GM21786 (cell line): ENCODE results near the gene CMTM4.
"Not testable (repeated sequence)": the region's sequence is repeated elsewhere in the genome, so short reads cannot be mapped to it uniquely, and the experiment has no call there.

Source experiments
- ATAC-seq: cut with Tn5 transposase; IDR thresholded peaks from one replicate; pipeline ENCODE4 v1.9.1; 2021; ENCODE audit not compliant: unreplicated experiment

Gene CMTM4

GRCh38 chr16:66649167-66649566 lies 47.4 kb downstream of the CMTM4 start:
- no peak for ATAC-seq

- ATAC-seq: no peak
These were observed 48.7 kb downstream of the CMTM4 start for GRCh38 chr16:66647866-66648265.

GRCh38 chr16:66641387-66641786 lies 55.2 kb downstream of the CMTM4 start:
- ATAC-seq: no peak

- no peak for ATAC-seq
These were observed 55.7 kb downstream of the CMTM4 start for GRCh38 chr16:66640724-66641314.

- ATAC-seq: no peak
These were observed 57.3 kb downstream of the CMTM4 start for GRCh38 chr16:66639091-66639885.

- ATAC-seq: no peak
These were observed 58.7 kb downstream of the CMTM4 start for GRCh38 chr16:66637806-66638205.

GRCh38 chr16:66636199-66636598 lies 60.3 kb downstream of the CMTM4 start:
- ATAC-seq: no peak

GRCh38 chr16:66635406-66635805 lies 61.1 kb downstream of the CMTM4 start:
- no peak for ATAC-seq

GRCh38 chr16:66634527-66635196 lies 61.9 kb downstream of the CMTM4 start:
- no peak for ATAC-seq

GRCh38 chr16:66631558-66631957 lies 65.0 kb downstream of the CMTM4 start:
- not testable (repeated sequence) for ATAC-seq

- not testable (repeated sequence) for ATAC-seq
These were observed 65.8 kb downstream of the CMTM4 start for GRCh38 chr16:66630561-66631260.

GRCh38 chr16:66629856-66630255 lies 66.7 kb downstream of the CMTM4 start:
- no peak for ATAC-seq

- ATAC-seq: not testable (repeated sequence)
These were observed 68.7 kb downstream of the CMTM4 start for GRCh38 chr16:66627611-66628378.

- no peak for ATAC-seq
These were observed 72.8 kb downstream of the CMTM4 start for GRCh38 chr16:66623755-66624154.

GRCh38 chr16:66622863-66623262 lies 73.7 kb downstream of the CMTM4 start:
- ATAC-seq: no peak

- no peak for ATAC-seq
These were observed 74.6 kb downstream of the CMTM4 start for GRCh38 chr16:66621973-66622372.

- ATAC-seq: no peak
These were observed 76.1 kb downstream of the CMTM4 start for GRCh38 chr16:66620429-66620795.

GRCh38 chr16:66619534-66620428 lies 76.8 kb downstream of the CMTM4 start:
- ATAC-seq: no peak

- ATAC-seq: no peak
These were observed 77.8 kb downstream of the CMTM4 start for GRCh38 chr16:66618588-66619375.
